ENCODE data around the gene EEF1G. TPM values are rescaled to one million over a fixed set of nuclear protein-coding genes. Genes with fewer than 3 reads are reported as not detected.

The EEF1G gene
- polyA plus RNA-seq, 2 of the 4 experiments (the other 2 are of a cell fraction): 1,570 to 1,728 TPM

- peak overlapping the region; percentile 96 for H3K4me3 ChIP-seq
- ChIA-PET CTCF (interaction anchor here (0.6 to 14.5 kb wide), 60 partner anchors 9 to 364 kb away, joined by 3 to 322 read pairs (median 7); partner anchors contain the start of genes EEF1G and SCGB1A1), POLR2A (interaction anchor here (0.6 to 1.3 kb wide), 9 partner anchors 10 to 148 kb away, joined by 3 to 8 read pairs (median 4); partner anchors contain the start of genes EEF1G and TUT1)
- no peak for TF ChIP-seq JUNB (IDR thresholded peaks at IDR 0.05)
- 0 out of 5 replicates have a peak, but pooled peaks of 1 of the 2 experiments have one; percentile 32 for TF ChIP-seq JUN (IDR thresholded peaks at IDR 0.05)
- no peak for TF ChIP-seq HEYL (CRISPR knock-in tag; IDR thresholded peaks at IDR 0.05)
- TF ChIP-seq RARB (CRISPR knock-in tag; IDR thresholded peaks at IDR 0.05): no peak
- TF ChIP-seq, protein P1, sequence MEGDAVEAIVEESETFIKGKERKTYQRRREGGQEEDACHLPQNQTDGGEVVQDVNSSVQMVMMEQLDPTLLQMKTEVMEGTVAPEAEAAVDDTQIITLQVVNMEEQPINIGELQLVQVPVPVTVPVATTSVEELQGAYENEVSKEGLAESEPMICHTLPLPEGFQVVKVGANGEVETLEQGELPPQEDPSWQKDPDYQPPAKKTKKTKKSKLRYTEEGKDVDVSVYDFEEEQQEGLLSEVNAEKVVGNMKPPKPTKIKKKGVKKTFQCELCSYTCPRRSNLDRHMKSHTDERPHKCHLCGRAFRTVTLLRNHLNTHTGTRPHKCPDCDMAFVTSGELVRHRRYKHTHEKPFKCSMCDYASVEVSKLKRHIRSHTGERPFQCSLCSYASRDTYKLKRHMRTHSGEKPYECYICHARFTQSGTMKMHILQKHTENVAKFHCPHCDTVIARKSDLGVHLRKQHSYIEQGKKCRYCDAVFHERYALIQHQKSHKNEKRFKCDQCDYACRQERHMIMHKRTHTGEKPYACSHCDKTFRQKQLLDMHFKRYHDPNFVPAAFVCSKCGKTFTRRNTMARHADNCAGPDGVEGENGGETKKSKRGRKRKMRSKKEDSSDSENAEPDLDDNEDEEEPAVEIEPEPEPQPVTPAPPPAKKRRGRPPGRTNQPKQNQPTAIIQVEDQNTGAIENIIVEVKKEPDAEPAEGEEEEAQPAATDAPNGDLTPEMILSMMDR (IDR thresholded peaks at IDR 0.05): peak; percentile 87
- no peak for TF ChIP-seq NFE2L2 (conservative IDR thresholded peaks at IDR 0.05; ENCODE audit: low read length)
- TF ChIP-seq ELK1 (IDR thresholded peaks at IDR 0.05; ENCODE audit: low read depth, low read length): no peak
- peak; percentile 64 for TF ChIP-seq MAX (IDR thresholded peaks at IDR 0.05)
- no peak for TF ChIP-seq USF2 (IDR thresholded peaks at IDR 0.05)
- no peak for TF ChIP-seq MAZ (IDR thresholded peaks at IDR 0.05; ENCODE audit: borderline replicate concordance, low read depth, low read length)
- TF ChIP-seq RAD21 (conservative IDR thresholded peaks at IDR 0.05 in 1 of 2, IDR thresholded peaks at IDR 0.05 in 1 of 2): peak; percentile 92 to 95
- TF ChIP-seq CEBPB (IDR thresholded peaks at IDR 0.05): no peak
- no peak for TF ChIP-seq HOXB13 (CRISPR knock-in tag; IDR thresholded peaks at IDR 0.05; ENCODE audit: low read depth)
- TF ChIP-seq E2F6 (IDR thresholded peaks at IDR 0.05; ENCODE audit: borderline replicate concordance, low read depth): 0 out of 2 replicates have a peak, but pooled peaks have one; percentile 42
- TF ChIP-seq RNF2 (IDR thresholded peaks at IDR 0.05; ENCODE audit: borderline replicate concordance, low read depth): no peak
- peak; percentile 93 for TF ChIP-seq SMC3 (IDR thresholded peaks at IDR 0.05)
- TF ChIP-seq GATA3 (IDR thresholded peaks at IDR 0.05; ENCODE audit: borderline replicate concordance): peak; percentile 38; the same call in 1 of the 2 replicates
- WGBS (ENCODE audit: missing lambda C conversion rate): 6% methylated on average over 19 of the region's 30 CpGs
- DNase-seq (ENCODE audit: low read depth in 1 of 2, low spot score in 1 of 2) (peak; percentile 72 to 82), FAIRE-seq (no peak), ATAC-seq (peak; percentile 11 to 46; a peak in 5 of 6 replicates)
- H3K9me3 ChIP-seq: no peaks in the 10 kb centered on the region
- H3K4me1 ChIP-seq: peaks cover 75% of the 10 kb centered on the region
- peak overlapping the region; percentile 97 to 98 for H3K27ac ChIP-seq
- H3K4me2 ChIP-seq: peak overlapping the region; percentile 96
Observed at GRCh38 chr11:62542750-62543567, 30.7 kb downstream of the EEF1G start.

DNA sequence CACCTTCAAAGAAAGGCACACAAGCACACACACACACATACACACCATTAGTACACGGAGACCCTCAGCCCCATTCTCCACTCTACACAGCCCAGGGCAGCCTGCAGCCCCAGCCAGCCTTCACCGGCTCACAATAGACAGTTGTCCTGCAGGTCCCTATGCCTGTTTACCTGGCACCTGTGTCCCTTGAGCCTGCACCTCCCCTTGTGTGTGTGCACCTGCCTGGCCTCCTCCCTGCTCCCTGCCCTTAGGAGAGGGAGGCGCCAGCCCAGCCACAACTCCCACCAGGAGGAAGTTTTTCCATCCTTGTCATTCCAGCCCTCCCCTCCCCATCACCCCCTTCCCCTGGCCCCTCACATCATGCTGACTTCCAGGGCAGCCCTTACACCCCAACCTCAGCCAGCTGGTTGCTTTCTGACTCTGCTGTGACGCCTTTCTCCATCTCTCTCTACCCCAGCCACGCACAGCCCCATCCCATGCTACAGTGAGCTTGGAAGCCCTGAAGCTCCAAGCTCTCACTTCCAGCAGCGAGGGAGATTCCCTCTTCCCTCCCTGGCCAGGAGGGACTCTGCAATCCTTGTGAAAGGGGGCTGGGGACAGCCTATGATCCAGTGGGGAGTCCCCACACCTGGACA, 31.5 kb downstream of the EEF1G start:
- WGBS (ENCODE audit: missing lambda C conversion rate): 71% methylated on average over 6 of the region's 6 CpGs
- DNase-seq (ENCODE audit: low read depth in 1 of 2, low spot score in 1 of 2) (no peak), ATAC-seq (no peak), FAIRE-seq (no peak)
- H3K9me3 ChIP-seq: no peaks in the 10 kb centered on the region
- TF ChIP-seq E2F6 (IDR thresholded peaks at IDR 0.05; ENCODE audit: borderline replicate concordance, low read depth) (no peak), MAZ (IDR thresholded peaks at IDR 0.05; ENCODE audit: borderline replicate concordance, low read depth, low read length) (no peak), RAD21 (conservative IDR thresholded peaks at IDR 0.05 in 1 of 2, IDR thresholded peaks at IDR 0.05 in 1 of 2) (no peak), CEBPB (IDR thresholded peaks at IDR 0.05) (no peak)
- CTCF ChIA-PET: interaction anchor here (0.6 to 14.5 kb wide), 51 partner anchors 8 to 365 kb away, joined by 3 to 322 read pairs (median 8); partner anchors contain the start of genes EEF1G and SCGB1A1
- H3K4me2 ChIP-seq: peak overlapping the region; percentile 96
- POLR2A ChIA-PET: interaction anchor here (0.9 to 1.1 kb wide), 2 partner anchors 49 to 118 kb away, joined by 4 to 8 read pairs; partner anchors contain the start of gene TUT1
- H3K4me3 ChIP-seq: peak overlapping the region; percentile 96; the same call in 1 of the 3 replicates
- H3K27ac ChIP-seq: peak overlapping the region; percentile 97 to 98
- H3K4me1 ChIP-seq: peaks cover 75% of the 10 kb centered on the region

All from A549 (cell line).